Motor neuron (in vitro differentiated cells): ENCODE measurements around the gene ERLEC1. TPM values are rescaled to one million over a fixed set of nuclear protein-coding genes. Genes with fewer than 3 reads are reported as not detected.
"Not testable (repeated sequence)": the region's sequence is repeated elsewhere in the genome, so short reads cannot be mapped to it uniquely, and the experiment has no call there.

Source experiments
- ATAC-seq, 8 experiments: fragments of 200-7000 bp; cut with Tn5 transposase; replicated peaks in 6 of 8; 2 replicates each; pipeline ENCODE4 v1.8.0; 2021; ENCODE audit warnings: mild to moderate bottlenecking in 8 of 8, moderate library complexity in 8 of 8
- H3K27ac ChIP-seq, 2 donors: fragments of 250-450 bp; sonication (Bioruptor Pico); 2 replicates each; pipeline ENCODE4 v1.9.0; 2021; ENCODE audit warnings: antibody characterized with exemption in 2 of 2, mild to moderate bottlenecking in 2 of 2, moderate library complexity in 1 of 2
- H3K4me1 ChIP-seq, 2 donors: fragments of 250-450 bp; sonication (Bioruptor Pico); replicated peaks in 1 of 2; 2 replicates each; pipeline ENCODE4 v1.6.1; 2021; ENCODE audit warnings: antibody characterized with exemption in 2 of 2, mild to moderate bottlenecking in 2 of 2, moderate library complexity in 1 of 2
- H3K4me3 ChIP-seq, 5 donors: fragments of 250-450 bp; sonication (Bioruptor Pico); 2 replicates each; pipeline ENCODE4 v1.9.0; 2021; ENCODE audit warnings: antibody characterized with exemption in 5 of 5, mild to moderate bottlenecking in 5 of 5, moderate library complexity in 4 of 5
- WGBS, 10 experiments: fragments of 450-650 bp; shearing (Covaris generic); methylation state at CpG; one replicate each; pipeline ENCODE4 v1.0.0; 2022; 5-methylcytosine and 5-hydroxymethylcytosine counted together
- in situ Hi-C, 9 experiments: fragments of 400-800 bp; cut with MboI; loops; one replicate each; pipeline ENCODE4 v1.15.0; 2021; ENCODE audit warnings: low sequenced_read_pairs in 9 of 9, low pct_unique_long_range_greater_than_20kb in 2 of 9; ENCODE audit not compliant: unreplicated experiment in 9 of 9
- total RNA-seq, 8 experiments: library from RNA; unstranded; fragments of 300-600 nt; gene quantifications; 2 replicates each; pipeline versions ENCODE4 v1.2.3 to v1.2.4, GENCODE V29; 2022

Gene ERLEC1, protein sequence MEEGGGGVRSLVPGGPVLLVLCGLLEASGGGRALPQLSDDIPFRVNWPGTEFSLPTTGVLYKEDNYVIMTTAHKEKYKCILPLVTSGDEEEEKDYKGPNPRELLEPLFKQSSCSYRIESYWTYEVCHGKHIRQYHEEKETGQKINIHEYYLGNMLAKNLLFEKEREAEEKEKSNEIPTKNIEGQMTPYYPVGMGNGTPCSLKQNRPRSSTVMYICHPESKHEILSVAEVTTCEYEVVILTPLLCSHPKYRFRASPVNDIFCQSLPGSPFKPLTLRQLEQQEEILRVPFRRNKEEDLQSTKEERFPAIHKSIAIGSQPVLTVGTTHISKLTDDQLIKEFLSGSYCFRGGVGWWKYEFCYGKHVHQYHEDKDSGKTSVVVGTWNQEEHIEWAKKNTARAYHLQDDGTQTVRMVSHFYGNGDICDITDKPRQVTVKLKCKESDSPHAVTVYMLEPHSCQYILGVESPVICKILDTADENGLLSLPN
- total RNA-seq = 100 to 1,000 TPM in 1 of 8 experiments, 10 to 100 TPM in 7; 28.6 to 109 (median 41.6) TPM

DNA sequence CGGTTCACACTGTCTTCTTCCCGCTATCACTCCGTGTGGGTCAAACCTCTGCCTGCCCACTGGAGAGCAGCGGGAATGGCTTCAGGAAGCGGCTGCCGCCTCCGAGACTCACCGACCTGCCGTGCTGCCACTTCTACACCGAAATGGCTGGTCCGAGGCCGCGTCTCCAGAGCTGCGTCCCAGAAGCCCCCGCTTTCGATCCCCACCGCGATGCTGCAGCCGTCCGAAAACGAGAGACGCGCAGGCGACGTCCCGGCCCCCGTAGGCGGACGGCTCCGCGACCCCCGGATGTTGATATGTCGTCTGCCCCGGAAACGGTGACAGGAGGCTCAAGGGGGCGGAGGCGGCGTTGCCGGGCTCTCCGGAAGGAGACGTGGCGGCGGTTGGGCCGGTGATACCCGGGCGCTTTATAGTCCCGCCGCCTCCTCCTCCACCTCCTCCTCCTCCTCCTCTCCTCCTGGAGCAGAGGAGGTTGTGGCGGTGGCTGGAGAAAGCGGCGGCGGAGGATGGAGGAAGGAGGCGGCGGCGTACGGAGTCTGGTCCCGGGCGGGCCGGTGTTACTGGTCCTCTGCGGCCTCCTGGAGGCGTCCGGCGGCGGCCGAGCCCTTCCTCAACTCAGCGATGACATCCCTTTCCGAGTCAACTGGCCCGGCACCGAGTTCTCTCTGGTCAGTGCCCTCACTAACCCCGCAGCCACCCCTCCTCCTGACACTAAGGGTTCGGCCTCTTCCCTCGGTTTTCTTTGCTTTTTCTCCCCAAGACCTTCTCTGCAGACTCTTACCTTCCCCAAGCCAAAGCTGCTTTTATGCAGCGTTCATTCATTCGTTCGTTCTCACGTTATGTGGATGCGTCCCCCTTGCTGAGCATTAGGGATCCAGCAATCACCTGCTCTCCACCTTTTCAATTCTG, at the start of gene ERLEC1, which contains the start of gene ASB3:
TSS of gene ERLEC1 (plus strand) at position 340 of the 909 bp plus-strand sequence. CDS start at position 507, 167 bp downstream.
TSS of gene ASB3 (minus strand) at position 249 of the 909 bp plus-strand sequence. CDS start 21,381 bp downstream, outside the sequence.
- in situ Hi-C loops = no loop called here
- 0 to 2% (median 0%) methylated on average over 2 to 9 of the region's 77 CpGs; no CpG with 5 or more reads in 1 of the 10 experiments for WGBS, 10 experiments
- peaks cover 19 to 22% of the 10 kb centered on the region in 2 donors for H3K4me1 ChIP-seq
- peak within 1 kb of the TSS; percentile 67 to 81 (median 72) for H3K4me3 ChIP-seq
- peak; percentile 85 to 95 (median 93) for ATAC-seq
- H3K27ac ChIP-seq = peak within 1 kb of the TSS; percentile 84 to 94

DNA sequence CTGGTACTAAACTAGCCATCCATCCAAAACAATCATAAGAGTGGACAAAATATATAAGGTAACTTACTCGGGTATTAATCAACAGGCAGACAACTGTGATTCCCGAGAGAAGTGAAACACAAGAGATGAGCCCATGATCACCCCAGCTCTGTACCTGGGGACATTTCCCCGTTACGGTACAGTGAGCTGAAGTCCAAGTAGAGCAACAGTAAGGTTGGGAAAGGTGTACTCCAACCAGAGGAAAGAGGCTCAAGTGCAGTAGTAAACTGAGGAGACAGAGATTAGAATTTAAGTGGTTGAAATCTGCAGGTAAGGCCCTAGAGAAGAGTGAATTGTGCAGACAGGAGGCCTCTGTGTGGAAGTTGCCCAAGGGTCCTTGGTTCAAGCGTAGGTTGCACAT, 49.8 kb upstream of the ERLEC1 start:
- 92 to 100% (median 98%) methylated on average over 2 to 5 of the region's 5 CpGs; no CpG with 5 or more reads in 1 of the 10 experiments for WGBS, 10 experiments
- no peak for ATAC-seq
- no peaks in the 10 kb centered on the region for H3K4me1 ChIP-seq
- H3K27ac ChIP-seq = no peak overlapping the region
- H3K4me3 ChIP-seq = no peak overlapping the region
- in situ Hi-C loops = no loop called here

DNA sequence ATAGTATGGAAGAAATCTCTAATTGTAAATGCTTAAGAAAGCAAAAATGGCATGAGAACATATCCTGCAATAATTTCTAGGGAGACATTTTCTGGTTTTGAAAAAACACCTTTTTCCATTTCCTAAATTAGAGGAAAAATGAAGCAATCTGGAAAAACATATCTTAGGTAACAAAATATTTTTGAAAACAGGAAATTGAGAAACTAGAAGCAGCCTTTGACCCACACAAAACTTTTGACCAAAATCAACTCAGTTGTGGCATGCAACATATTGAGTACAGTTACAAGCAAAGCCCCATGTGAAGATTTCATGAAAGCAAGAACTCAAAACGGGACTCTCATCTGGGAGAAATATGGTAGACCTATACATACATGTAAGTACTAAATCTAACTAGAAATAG, 47.8 kb upstream of the ERLEC1 start:
- WGBS, 10 experiments = 30 to 100% (median 100%) methylated on average over 1 of the region's 1 CpG; no CpG with 5 or more reads in 3 of the 10 experiments
- Histone ChIP-seq H3K27ac (no peak overlapping the region), H3K4me3 (no peak overlapping the region), H3K4me1 (no peaks in the 10 kb centered on the region)
- ATAC-seq = no peak
- in situ Hi-C loops = no loop called here

DNA sequence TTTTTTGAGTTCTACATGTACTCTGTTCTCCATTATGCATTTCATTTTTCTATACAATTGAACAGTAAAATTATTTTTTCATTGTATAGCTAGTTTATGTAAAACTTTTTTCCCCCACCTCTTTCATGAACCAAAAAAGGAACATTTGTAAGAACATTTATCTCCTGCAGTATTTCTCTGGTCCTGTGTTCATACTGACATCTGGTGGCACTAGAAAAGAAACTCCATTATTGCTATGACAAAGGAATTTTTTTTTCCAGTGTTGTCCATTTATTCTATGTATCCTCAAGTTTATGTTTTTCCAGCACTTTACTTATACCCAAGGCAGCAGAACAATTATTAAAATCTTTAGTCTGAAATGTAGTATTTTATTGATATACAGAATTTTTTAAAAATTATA, 46.7 kb upstream of the ERLEC1 start:
- Histone ChIP-seq H3K4me1 (no peaks in the 10 kb centered on the region), H3K4me3 (no peak overlapping the region), H3K27ac (no peak overlapping the region)
- in situ Hi-C loops = no loop called here
- no peak for ATAC-seq

DNA sequence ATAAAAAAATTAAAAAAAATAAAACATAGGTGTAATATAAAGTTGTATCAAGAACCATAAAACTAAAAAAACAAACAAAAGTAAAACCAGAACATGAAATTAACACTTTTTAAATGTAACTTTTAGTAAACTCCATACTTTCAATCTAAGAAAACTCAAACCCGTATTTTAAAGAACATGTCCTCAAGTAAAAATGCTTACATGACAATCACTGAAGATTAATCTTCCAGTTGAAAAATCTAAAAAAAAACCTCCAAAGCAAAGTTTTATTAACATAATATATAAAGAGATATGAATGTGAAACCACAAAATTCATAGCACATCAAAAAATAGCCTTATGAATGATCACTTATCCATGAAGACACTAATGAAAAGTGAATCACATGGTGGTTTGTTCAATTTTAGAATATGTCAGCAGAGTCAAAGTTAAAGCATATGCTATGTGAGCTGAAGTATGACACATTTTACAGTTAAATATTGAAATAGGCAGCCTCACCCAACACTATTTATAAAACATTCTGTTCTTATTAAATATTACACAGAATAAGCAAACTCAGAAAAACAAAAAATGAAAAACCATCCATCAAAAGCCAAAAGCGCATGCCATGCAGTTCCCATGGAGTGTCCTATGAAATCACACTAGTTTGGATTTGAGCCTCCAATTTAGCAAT, 42.3 kb upstream of the ERLEC1 start:
- H3K4me1 ChIP-seq = no peaks in the 10 kb centered on the region
- no peak overlapping the region for H3K27ac ChIP-seq
- no peak overlapping the region for H3K4me3 ChIP-seq
- 19 to 100% (median 88%) methylated on average over 1 to 2 of the region's 2 CpGs for WGBS, 10 experiments
- ATAC-seq = peak in 3 of 8 experiments; percentile 63 to 75 (median 63)
- in situ Hi-C loops = no loop called here

DNA sequence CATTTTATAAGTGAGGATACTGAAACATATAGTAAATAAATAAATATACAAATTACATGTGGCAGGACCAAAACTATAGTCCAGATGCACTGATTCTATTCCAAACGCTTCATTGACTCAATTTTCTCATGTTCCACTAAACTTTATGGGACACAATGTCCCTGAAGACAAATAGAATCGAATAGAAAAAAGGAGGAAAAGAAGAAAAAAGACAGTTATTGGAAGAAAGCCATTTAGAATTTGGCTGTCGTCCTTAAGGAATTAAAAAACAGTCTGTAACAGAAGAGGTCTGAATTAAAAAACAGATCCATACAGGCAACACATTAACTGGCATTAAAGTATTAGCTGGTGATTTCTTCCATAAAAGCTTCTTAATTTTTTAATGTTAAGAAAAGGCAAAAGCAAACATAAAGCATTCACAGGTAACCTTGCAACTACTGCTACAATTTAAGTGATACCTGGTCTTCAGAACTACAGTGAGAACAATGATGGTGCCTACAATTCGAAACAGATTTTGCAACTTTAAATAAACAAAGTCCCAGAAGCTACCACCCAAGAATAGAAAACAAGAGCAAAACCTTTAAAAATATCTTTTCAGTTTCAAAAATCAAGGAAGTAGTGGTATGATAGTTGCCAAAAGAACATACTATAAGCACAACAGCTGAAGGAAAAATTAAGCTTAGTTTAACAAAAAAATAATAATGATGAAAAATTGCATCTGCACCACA, 36.6 kb upstream of the ERLEC1 start:
- whole genome bisulfite sequencing, 10 experiments = 38 to 100% (median 87%) methylated on average over 1 to 4 of the region's 4 CpGs
- in situ Hi-C loops = no loop called here
- H3K27ac ChIP-seq = no peak overlapping the region
- no peak for ATAC-seq
- H3K4me3 ChIP-seq = no peak overlapping the region
- no peaks in the 10 kb centered on the region for H3K4me1 ChIP-seq

DNA sequence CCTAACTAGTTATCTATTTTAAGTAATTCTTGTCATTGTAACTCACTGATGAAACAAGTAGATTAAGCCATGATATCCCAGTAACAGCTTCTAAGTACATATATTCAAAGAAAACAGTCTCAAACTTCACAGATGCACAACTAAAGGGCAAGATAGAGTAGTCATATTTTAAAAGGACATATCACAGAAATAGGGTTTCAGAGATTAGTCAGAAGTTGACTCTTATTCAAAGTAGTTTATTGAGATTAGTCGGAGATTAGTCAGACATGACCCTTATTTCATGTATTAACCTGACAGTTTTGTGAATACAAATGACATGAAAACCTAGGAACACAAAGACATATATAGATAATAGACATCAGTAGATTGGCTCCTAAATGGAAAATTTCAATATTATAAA, 35.1 kb upstream of the ERLEC1 start:
- ATAC-seq = peak in 2 of 8 experiments; percentile 44 to 56
- in situ Hi-C loops = no loop called here

DNA sequence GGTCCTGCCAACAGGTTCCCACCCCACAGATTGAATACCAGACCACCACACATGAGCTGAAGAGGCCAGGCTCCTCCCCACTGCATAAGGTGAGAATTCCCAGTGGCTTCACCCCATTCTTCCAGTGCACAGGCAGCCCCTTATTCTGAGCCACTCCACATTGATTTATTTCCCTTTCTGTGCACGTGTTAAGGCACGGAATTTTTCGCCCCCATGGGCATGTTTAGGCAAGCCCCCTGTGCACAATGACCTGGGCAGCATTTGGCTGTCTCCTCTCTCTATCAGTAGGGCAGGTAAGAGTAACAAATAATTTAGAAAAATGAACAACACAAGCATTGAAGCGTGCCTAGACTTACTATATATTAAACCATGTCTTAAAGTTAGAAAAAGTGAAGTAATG, 34.5 kb upstream of the ERLEC1 start:
- in situ Hi-C loops = no loop called here
- Histone ChIP-seq H3K4me3 (no peak overlapping the region), H3K4me1 (no peaks in the 10 kb centered on the region), H3K27ac (no peak overlapping the region)
- peak in 1 of 8 experiments; percentile 35 for ATAC-seq
- WGBS, 10 experiments = 53 to 100% (median 88%) methylated on average over 1 to 4 of the region's 4 CpGs; no CpG with 5 or more reads in 3 of the 10 experiments

More for the DNA sequence above, 35.1 kb upstream of the ERLEC1 start:
- Histone ChIP-seq H3K4me1 (no peaks in the 10 kb centered on the region), H3K27ac (no peak overlapping the region), H3K4me3 (no peak overlapping the region)
- WGBS, 10 experiments = 0 to 100% (median 90%) methylated on average over 1 of the region's 1 CpG; no CpG with 5 or more reads in 1 of the 10 experiments

DNA sequence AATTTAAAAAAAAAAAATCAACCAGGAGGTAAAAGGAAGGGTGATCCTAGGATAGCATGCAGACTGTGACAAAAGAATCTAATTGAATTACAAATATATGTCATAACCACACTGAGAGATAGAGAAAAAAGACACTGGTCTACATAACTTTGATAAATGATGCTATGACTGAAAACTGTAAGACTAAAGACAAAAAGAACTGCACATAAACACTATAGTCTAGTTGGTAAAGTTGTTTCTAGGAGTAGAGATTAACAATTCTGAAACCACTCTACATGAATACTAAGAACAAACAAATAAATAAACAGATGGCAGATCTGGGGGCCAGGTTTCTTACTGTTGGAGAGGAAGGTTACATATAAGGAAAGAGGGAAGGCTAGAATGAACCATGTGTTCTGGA, 33.8 kb upstream of the ERLEC1 start:
- H3K4me1 ChIP-seq = no peaks in the 10 kb centered on the region

DNA sequence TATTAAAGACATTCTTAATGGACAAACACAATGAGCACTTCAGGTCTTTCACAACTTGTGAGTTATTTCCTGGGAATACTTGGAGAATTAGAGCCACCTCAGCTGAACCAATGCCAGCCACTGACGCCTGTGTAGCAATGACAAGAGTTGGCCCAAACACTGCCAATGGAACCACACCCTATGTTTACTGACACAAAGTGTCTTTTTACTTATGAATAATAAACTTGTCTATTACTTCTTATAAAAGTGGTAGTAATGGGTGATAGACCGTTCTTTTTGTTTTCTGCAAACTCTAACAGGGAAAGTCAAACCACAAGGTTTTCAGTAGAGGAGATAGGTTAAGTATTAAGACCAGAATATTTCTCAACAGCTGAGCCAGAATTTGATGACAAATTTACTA, 31.7 kb upstream of the ERLEC1 start:
- no peak overlapping the region for H3K4me3 ChIP-seq
- ATAC-seq = peak in 2 of 8 experiments; percentile 63 to 76
- 20 to 100% (median 90%) methylated on average over 1 to 2 of the region's 2 CpGs; no CpG with 5 or more reads in 3 of the 10 experiments for WGBS, 10 experiments
- in situ Hi-C loops = no loop called here
- H3K27ac ChIP-seq = no peak overlapping the region
- H3K4me1 ChIP-seq = no peaks in the 10 kb centered on the region

More for the DNA sequence above, 33.8 kb upstream of the ERLEC1 start:
- in situ Hi-C loops = no loop called here
- peak in 1 of 8 experiments; percentile 42 for ATAC-seq
- Histone ChIP-seq H3K4me3 (no peak overlapping the region), H3K27ac (no peak overlapping the region)

DNA sequence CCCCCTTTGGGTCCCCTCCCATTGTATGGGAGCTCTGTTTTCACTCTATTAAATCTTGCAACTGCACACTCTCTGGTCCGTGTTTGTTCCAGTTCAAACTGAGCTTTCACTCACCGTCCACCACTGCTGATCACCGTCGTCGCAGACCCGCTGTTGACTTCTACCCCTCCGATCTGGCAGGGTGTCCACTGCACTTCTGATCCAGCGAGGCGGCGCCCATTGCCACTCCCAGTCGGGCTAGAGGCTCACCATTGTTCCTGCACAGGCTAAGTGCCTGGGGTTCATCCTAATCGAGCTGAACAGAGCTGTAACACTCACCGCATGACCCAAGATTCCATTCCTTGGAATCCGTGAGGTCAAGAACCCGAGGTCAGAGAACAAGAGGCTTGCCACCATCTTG, 30.2 kb upstream of the ERLEC1 start:
- in situ Hi-C loops = no loop called here
- no peak for ATAC-seq
- Histone ChIP-seq H3K4me1 (no peaks in the 10 kb centered on the region), H3K4me3 (no peak overlapping the region), H3K27ac (no peak overlapping the region)
- WGBS, 10 experiments = 93 to 100% (median 98%) methylated on average over 1 to 11 of the region's 15 CpGs; no CpG with 5 or more reads in 3 of the 10 experiments

DNA sequence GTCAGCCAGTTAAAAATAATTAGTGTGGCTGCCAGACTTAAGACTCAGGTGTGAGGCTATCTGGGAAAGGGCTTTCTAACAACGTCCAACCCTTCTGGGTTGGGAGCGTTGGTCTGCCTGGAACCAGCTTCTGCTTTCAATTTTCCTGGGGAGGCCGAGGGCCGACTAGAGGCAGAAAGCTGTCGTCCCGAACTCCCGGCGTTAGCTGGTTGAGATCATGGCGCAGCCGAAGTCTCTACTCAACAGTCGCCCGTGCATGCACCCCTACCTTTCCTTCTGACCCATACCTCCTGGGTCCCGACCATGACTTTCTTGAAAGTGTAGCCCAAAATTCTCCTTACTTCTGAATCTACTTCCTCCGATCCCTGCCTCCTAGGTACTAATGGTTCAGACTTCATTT, 29.6 kb upstream of the ERLEC1 start:
- H3K27ac ChIP-seq, H3K4me3 ChIP-seq, H3K4me1 ChIP-seq, ATAC-seq, in situ Hi-C loops: not testable (repeated sequence)
- 95 to 100% (median 98%) methylated on average over 1 to 13 of the region's 14 CpGs; no CpG with 5 or more reads in 3 of the 10 experiments for WGBS, 10 experiments
